A549 (cell line): Measurements from ENCODE around the gene ITM2B. TPM values are rescaled to one million over a fixed set of nuclear protein-coding genes. Genes with fewer than 3 reads are reported as not detected.

ENCODE experiments used
- ATAC-seq, 2 experiments: fragments of 200-7000 bp in 1 of 2; fragments of >200 bp in 1 of 2; cut with Nextera tagmentation in 1 of 2; cut with Tn5 transposase in 1 of 2; 3 replicates each; pipeline versions ENCODE4 v1.8.0 to v1.9.1; 2018 to 2020; ENCODE audit warnings: mild to moderate bottlenecking in 1 of 2, moderate library complexity in 1 of 2
- CTCF ChIA-PET: fragments of 300-600 bp; sonication (Branson Sonifier 250); formaldehyde crosslinking; extraction: SDS; loops from one replicate; lab custom pipeline; 2021; ENCODE audit warnings: antibody characterized with exemption, inconsistent platforms; lab: Yijun Ruan, JAX
- POLR2A ChIA-PET: fragments of 350-600 bp; formaldehyde crosslinking; extraction: SDS; loops from one replicate; lab custom pipeline; 2021; ENCODE audit warnings: antibody characterized with exemption, inconsistent platforms; lab: Yijun Ruan, JAX
- DNase-seq, 2 experiments: peaks; one replicate each; pipeline versions ENCODE4 v3.0.0 to v3.0.0-alpha.2; 2011 to 2016; ENCODE audit warnings: low read depth in 1 of 2, low spot score in 1 of 2
- FAIRE-seq: peaks from 2 replicates; lab custom pipeline; 2011; peaks lifted over from hg19 to GRCh38; lab: Jason Lieb, UNC
- H3K27ac ChIP-seq, 2 experiments: fragments of >200 bp; sonication (Bioruptor Twin); formaldehyde crosslinking; 3 replicates each; pipeline ENCODE4 v1.5.1; 2016 to 2017
- H3K4me1 ChIP-seq: fragments of >200 bp; sonication (Bioruptor Twin); formaldehyde crosslinking; 3 replicates; pipeline ENCODE4 v1.6.1; 2016
- H3K4me2 ChIP-seq: fragments of >200 bp; sonication (Bioruptor Twin); formaldehyde crosslinking; 3 replicates; pipeline ENCODE4 v1.6.1; 2016
- H3K4me3 ChIP-seq: fragments of >200 bp; sonication (Bioruptor Twin); formaldehyde crosslinking; 3 replicates; pipeline ENCODE4 v1.5.1; 2016
- H3K9me3 ChIP-seq: fragments of >200 bp; sonication (Bioruptor Twin); formaldehyde crosslinking; 3 replicates; pipeline ENCODE4 v1.6.1; 2016
- CBX8 ChIP-seq: fragments of 200-600 bp; sonication (generic); IDR thresholded peaks from 2 replicates; pipeline ENCODE4 v1.6.1; 2016
- CEBPB ChIP-seq, 2 experiments: fragments of >200 bp in 1 of 2; sonication (Bioruptor Twin) in 1 of 2; formaldehyde crosslinking in 1 of 2; IDR thresholded peaks; 2 replicates each; pipeline ENCODE4 v1.6.1; 2012 to 2016
- CHD2 ChIP-seq: fragments of 150-350 bp; IDR thresholded peaks from 2 replicates; pipeline ENCODE4 v1.6.1; 2014; ENCODE audit warnings: low read length; ENCODE audit not compliant: partially characterized antibody
- E2F6 ChIP-seq: IDR thresholded peaks from 2 replicates; pipeline ENCODE4 v1.6.1; 2012; ENCODE audit warnings: low read depth, borderline replicate concordance
- ESRRA ChIP-seq: fragments of 150-350 bp; IDR thresholded peaks from 2 replicates; pipeline ENCODE4 v1.6.1; 2014; ENCODE audit warnings: mild to moderate bottlenecking, low read length, borderline replicate concordance
- FOSB ChIP-seq: fragments of 250-450 bp; sonication (Bioruptor Pico); IDR thresholded peaks from 2 replicates; pipeline ENCODE4 v1.5.0; 2020; ENCODE audit warnings: mild to moderate bottlenecking, moderate library complexity
- GATA3 ChIP-seq: IDR thresholded peaks from 2 replicates; pipeline ENCODE4 v1.6.1; 2012; ENCODE audit warnings: borderline replicate concordance
- HDAC2 ChIP-seq: fragments of 200-600 bp; sonication (generic); IDR thresholded peaks from 2 replicates; pipeline ENCODE4 v1.6.1; 2016
- HEYL ChIP-seq: fragments of 250-450 bp; sonication (Bioruptor Pico); IDR thresholded peaks from 2 replicates; pipeline ENCODE4 v1.8.0; 2021; ENCODE audit warnings: mild to moderate bottlenecking, moderate library complexity
- HOXB5 ChIP-seq: fragments of 250-450 bp; sonication (Bioruptor Pico); IDR thresholded peaks from 2 replicates; pipeline ENCODE4 v1.5.0; 2020; ENCODE audit warnings: mild to moderate bottlenecking, moderate library complexity
- KDM1A ChIP-seq: fragments of 200-600 bp; sonication (generic); IDR thresholded peaks from 2 replicates; pipeline ENCODE4 v1.6.1; 2016; ENCODE audit warnings: low read depth, mild to moderate bottlenecking
- KDM5A ChIP-seq: fragments of 200-600 bp; sonication (generic); IDR thresholded peaks from 2 replicates; pipeline ENCODE4 v1.6.1; 2016; ENCODE audit warnings: antibody characterized with exemption, mild to moderate bottlenecking
- POLR2AphosphoS2 ChIP-seq: conservative IDR thresholded peaks from 2 replicates; pipeline ENCODE4 v1.6.1; 2012; ENCODE audit warnings: low read length, improper control_type of control experiment, inconsistent platforms
- RAD21 ChIP-seq, 2 experiments: fragments of >200 bp in 1 of 2; sonication (Bioruptor Twin) in 1 of 2; formaldehyde crosslinking in 1 of 2; IDR thresholded peaks in 1 of 2; conservative IDR thresholded peaks in 1 of 2; 2 replicates in 1 of 2; 3 replicates in 1 of 2; pipeline ENCODE4 v1.6.1; 2012 to 2018; ENCODE audit warnings: inconsistent platforms in 1 of 2
- RARB ChIP-seq: fragments of 250-450 bp; sonication (Bioruptor Pico); IDR thresholded peaks from 2 replicates; pipeline ENCODE4 v1.8.0; 2021; ENCODE audit warnings: mild to moderate bottlenecking, moderate library complexity
- RCOR1 ChIP-seq: fragments of 150-350 bp; IDR thresholded peaks from 2 replicates; pipeline ENCODE4 v1.6.1; 2014; ENCODE audit warnings: antibody characterized with exemption, low read length, low read depth
- RFX5 ChIP-seq: fragments of 450-650 bp; IDR thresholded peaks from 2 replicates; pipeline ENCODE4 v1.7.1; 2014; ENCODE audit warnings: antibody characterized with exemption, mild to moderate bottlenecking, moderate library complexity
- ZC3H11A ChIP-seq: fragments of 450-650 bp; IDR thresholded peaks from 2 replicates; pipeline ENCODE4 v1.6.1; 2014; ENCODE audit warnings: antibody characterized with exemption, mild to moderate bottlenecking
- ZSCAN20 ChIP-seq: fragments of 250-450 bp; sonication (Bioruptor Pico); IDR thresholded peaks from 2 replicates; pipeline ENCODE4 v1.8.0; 2022; ENCODE audit warnings: mild to moderate bottlenecking, moderate library complexity
- whole genome bisulfite sequencing: methylation state at CpG from one replicate; pipeline ENCODE4 v1.1.6; 2017; ENCODE audit errors: missing lambda C conversion rate; 5-methylcytosine and 5-hydroxymethylcytosine counted together
- polyA plus RNA-seq, 4 experiments: library from polyadenylated mRNA; depleted of rRNA in 3 of 4; stranded (reverse); fragments of >200 nt; fragmentation: RNase III in 1 of 4; extraction: RNeasy Plus Mini Kit Qiagen cat#74134 plus additional on column Dnase treatment in 1 of 4; gene quantifications; 2 replicates in 3 of 4; 3 replicates in 1 of 4; pipeline ENCODE4 v1.2.3, GENCODE V29; 2011 to 2017
- TF ChIP-seq, protein P1 (sequence below): fragments of >200 bp; sonication (Bioruptor Twin); formaldehyde crosslinking; IDR thresholded peaks from 3 replicates; pipeline ENCODE4 v1.5.1; 2016
- TF ChIP-seq, protein P2 (sequence below): fragments of 250-450 bp; sonication (Bioruptor Pico); IDR thresholded peaks from 2 replicates; pipeline ENCODE4 v1.5.0; 2021; ENCODE audit warnings: mild to moderate bottlenecking, moderate library complexity, borderline replicate concordance
- TF ChIP-seq, protein P3 (sequence below): fragments of 200-600 bp; sonication (generic); IDR thresholded peaks from 2 replicates; pipeline ENCODE4 v1.6.1; 2016; ENCODE audit warnings: antibody characterized with exemption, mild to moderate bottlenecking, moderate library complexity

Gene ITM2B
- polyA plus RNA-seq, 2 of the 4 experiments (the other 2 are of a cell fraction): 116 to 226 TPM

GRCh38 chr13:48224701-48225100 lies 8.3 kb upstream of the ITM2B start (continued):
- TF ChIP-seq FOSB (CRISPR knock-in tag): no peak
- TF ChIP-seq, protein P1, sequence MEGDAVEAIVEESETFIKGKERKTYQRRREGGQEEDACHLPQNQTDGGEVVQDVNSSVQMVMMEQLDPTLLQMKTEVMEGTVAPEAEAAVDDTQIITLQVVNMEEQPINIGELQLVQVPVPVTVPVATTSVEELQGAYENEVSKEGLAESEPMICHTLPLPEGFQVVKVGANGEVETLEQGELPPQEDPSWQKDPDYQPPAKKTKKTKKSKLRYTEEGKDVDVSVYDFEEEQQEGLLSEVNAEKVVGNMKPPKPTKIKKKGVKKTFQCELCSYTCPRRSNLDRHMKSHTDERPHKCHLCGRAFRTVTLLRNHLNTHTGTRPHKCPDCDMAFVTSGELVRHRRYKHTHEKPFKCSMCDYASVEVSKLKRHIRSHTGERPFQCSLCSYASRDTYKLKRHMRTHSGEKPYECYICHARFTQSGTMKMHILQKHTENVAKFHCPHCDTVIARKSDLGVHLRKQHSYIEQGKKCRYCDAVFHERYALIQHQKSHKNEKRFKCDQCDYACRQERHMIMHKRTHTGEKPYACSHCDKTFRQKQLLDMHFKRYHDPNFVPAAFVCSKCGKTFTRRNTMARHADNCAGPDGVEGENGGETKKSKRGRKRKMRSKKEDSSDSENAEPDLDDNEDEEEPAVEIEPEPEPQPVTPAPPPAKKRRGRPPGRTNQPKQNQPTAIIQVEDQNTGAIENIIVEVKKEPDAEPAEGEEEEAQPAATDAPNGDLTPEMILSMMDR: no peak

- DNase-seq (no peak), ATAC-seq (no peak), FAIRE-seq (no peak)
- POLR2A ChIA-PET: interaction anchor here (0.7 kb wide), 1 partner anchor 11 kb away, joined by 3 read pairs; no protein-coding TSS in a partner anchor
- TF ChIP-seq CEBPB (IDR thresholded peaks at IDR 0.05): no peak
- no peak for TF ChIP-seq HDAC2
- no peak for TF ChIP-seq GATA3
- TF ChIP-seq, protein P2, sequence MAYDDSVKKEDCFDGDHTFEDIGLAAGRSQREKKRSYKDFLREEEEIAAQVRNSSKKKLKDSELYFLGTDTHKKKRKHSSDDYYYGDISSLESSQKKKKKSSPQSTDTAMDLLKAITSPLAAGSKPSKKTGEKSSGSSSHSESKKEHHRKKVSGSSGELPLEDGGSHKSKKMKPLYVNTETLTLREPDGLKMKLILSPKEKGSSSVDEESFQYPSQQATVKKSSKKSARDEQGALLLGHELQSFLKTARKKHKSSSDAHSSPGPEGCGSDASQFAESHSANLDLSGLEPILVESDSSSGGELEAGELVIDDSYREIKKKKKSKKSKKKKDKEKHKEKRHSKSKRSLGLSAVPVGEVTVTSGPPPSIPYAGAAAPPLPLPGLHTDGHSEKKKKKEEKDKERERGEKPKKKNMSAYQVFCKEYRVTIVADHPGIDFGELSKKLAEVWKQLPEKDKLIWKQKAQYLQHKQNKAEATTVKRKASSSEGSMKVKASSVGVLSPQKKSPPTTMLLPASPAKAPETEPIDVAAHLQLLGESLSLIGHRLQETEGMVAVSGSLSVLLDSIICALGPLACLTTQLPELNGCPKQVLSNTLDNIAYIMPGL: no peak
- no peak for TF ChIP-seq POLR2AphosphoS2
- TF ChIP-seq KDM5A: no peak
- no peak for TF ChIP-seq ZC3H11A
- TF ChIP-seq HEYL (CRISPR knock-in tag): no peak
- no peak for TF ChIP-seq RCOR1
- no peak for TF ChIP-seq CHD2
- no peak for TF ChIP-seq RARB
- TF ChIP-seq RFX5: no peak
- TF ChIP-seq HOXB5 (CRISPR knock-in tag): no peak
- no peak for TF ChIP-seq RAD21 (conservative IDR thresholded peaks at IDR 0.05 in 1 of 2, IDR thresholded peaks at IDR 0.05 in 1 of 2)
- TF ChIP-seq KDM1A: no peak
- no peak for TF ChIP-seq CBX8
- TF ChIP-seq E2F6: no peak
- TF ChIP-seq, protein P3, sequence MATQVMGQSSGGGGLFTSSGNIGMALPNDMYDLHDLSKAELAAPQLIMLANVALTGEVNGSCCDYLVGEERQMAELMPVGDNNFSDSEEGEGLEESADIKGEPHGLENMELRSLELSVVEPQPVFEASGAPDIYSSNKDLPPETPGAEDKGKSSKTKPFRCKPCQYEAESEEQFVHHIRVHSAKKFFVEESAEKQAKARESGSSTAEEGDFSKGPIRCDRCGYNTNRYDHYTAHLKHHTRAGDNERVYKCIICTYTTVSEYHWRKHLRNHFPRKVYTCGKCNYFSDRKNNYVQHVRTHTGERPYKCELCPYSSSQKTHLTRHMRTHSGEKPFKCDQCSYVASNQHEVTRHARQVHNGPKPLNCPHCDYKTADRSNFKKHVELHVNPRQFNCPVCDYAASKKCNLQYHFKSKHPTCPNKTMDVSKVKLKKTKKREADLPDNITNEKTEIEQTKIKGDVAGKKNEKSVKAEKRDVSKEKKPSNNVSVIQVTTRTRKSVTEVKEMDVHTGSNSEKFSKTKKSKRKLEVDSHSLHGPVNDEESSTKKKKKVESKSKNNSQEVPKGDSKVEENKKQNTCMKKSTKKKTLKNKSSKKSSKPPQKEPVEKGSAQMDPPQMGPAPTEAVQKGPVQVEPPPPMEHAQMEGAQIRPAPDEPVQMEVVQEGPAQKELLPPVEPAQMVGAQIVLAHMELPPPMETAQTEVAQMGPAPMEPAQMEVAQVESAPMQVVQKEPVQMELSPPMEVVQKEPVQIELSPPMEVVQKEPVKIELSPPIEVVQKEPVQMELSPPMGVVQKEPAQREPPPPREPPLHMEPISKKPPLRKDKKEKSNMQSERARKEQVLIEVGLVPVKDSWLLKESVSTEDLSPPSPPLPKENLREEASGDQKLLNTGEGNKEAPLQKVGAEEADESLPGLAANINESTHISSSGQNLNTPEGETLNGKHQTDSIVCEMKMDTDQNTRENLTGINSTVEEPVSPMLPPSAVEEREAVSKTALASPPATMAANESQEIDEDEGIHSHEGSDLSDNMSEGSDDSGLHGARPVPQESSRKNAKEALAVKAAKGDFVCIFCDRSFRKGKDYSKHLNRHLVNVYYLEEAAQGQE: no peak
- no peak for TF ChIP-seq ZSCAN20
- no peak for TF ChIP-seq ESRRA
- H3K9me3 ChIP-seq: no peaks in the 10 kb centered on the region
- 21% methylated on average over 2 of the region's 2 CpGs for WGBS
- H3K4me1 ChIP-seq: peaks cover 38% of the 10 kb centered on the region
- H3K4me2 ChIP-seq: peak overlapping the region; percentile 66
- peak overlapping the region; percentile 90 for H3K27ac ChIP-seq
- no peak overlapping the region; the same call in 2 of the 3 replicates for H3K4me3 ChIP-seq
- CTCF ChIA-PET: no interaction called here
Observed at GRCh38 chr13:48230541-48230940, 2.5 kb upstream of the ITM2B start.
